GM23248 (cell line): ENCODE results near the gene CNN3. TPM values are rescaled to one million over a fixed set of nuclear protein-coding genes. Genes with fewer than 3 reads are reported as not detected.

Source experiments
- DNase-seq: peaks from one replicate; pipeline ENCODE4 v3.0.0-alpha.2; 2015
- H2AFZ ChIP-seq: fragments of 200-600 bp; sonication (generic); 2 replicates; pipeline ENCODE4 v1.6.1; 2016; ENCODE audit warnings: antibody characterized with exemption
- H3F3A ChIP-seq: fragments of 200-600 bp; sonication (generic); 2 replicates; pipeline ENCODE4 v1.6.1; 2016; ENCODE audit warnings: mild to moderate bottlenecking, antibody characterized with exemption, mixed run types; ENCODE audit not compliant: insufficient read depth
- H3K27ac ChIP-seq: fragments of 200-600 bp; sonication (generic); 2 replicates; pipeline ENCODE4 v1.5.1; 2016; ENCODE audit warnings: mild to moderate bottlenecking
- H3K27me3 ChIP-seq: fragments of 200-600 bp; sonication (generic); replicated peaks from 2 replicates; pipeline ENCODE4 v1.6.1; 2016; ENCODE audit warnings: mild to moderate bottlenecking; ENCODE audit not compliant: insufficient read depth
- H3K36me3 ChIP-seq: fragments of 200-600 bp; sonication (generic); 2 replicates; pipeline ENCODE4 v1.6.1; 2016; ENCODE audit warnings: low read depth, mild to moderate bottlenecking
- H3K4me1 ChIP-seq: fragments of 200-600 bp; sonication (generic); 2 replicates; pipeline ENCODE4 v1.6.1; 2016; ENCODE audit warnings: mild to moderate bottlenecking; ENCODE audit not compliant: insufficient read depth
- H3K4me2 ChIP-seq: fragments of 200-600 bp; sonication (generic); one replicate; pipeline ENCODE4 v1.6.1; 2016; ENCODE audit warnings: mild to moderate bottlenecking; ENCODE audit not compliant: unreplicated experiment
- H3K4me3 ChIP-seq: fragments of 200-600 bp; sonication (generic); 2 replicates; pipeline ENCODE4 v1.5.1; 2016; ENCODE audit warnings: mild to moderate bottlenecking
- H3K79me2 ChIP-seq: fragments of 200-600 bp; sonication (generic); 2 replicates; pipeline ENCODE4 v1.6.1; 2016; ENCODE audit warnings: mild to moderate bottlenecking; ENCODE audit not compliant: insufficient read depth
- H3K9ac ChIP-seq: fragments of 200-600 bp; sonication (generic); 2 replicates; pipeline ENCODE4 v1.6.1; 2016; ENCODE audit warnings: mild to moderate bottlenecking
- H3K9me2 ChIP-seq: fragments of 200-600 bp; sonication (generic); 2 replicates; pipeline ENCODE4 v1.6.1; 2016; ENCODE audit warnings: mixed run types, mild to moderate bottlenecking, moderate library complexity; ENCODE audit not compliant: insufficient read depth
- H3K9me3 ChIP-seq: fragments of 200-600 bp; sonication (generic); one replicate; pipeline ENCODE4 v1.6.1; 2017; ENCODE audit warnings: low read depth
- H4K20me1 ChIP-seq: fragments of 200-600 bp; sonication (generic); 2 replicates; pipeline ENCODE4 v1.6.0; 2016; ENCODE audit not compliant: insufficient read depth
- EZH2 ChIP-seq: fragments of 200-600 bp; sonication (generic); IDR thresholded peaks from 2 replicates; pipeline ENCODE4 v1.6.1; 2018; ENCODE audit warnings: antibody characterized with exemption, mild to moderate bottlenecking; ENCODE audit not compliant: insufficient read depth, poor library complexity, severe bottlenecking
- EZH2phosphoT487 ChIP-seq: fragments of 200-600 bp; sonication (generic); IDR thresholded peaks from 2 replicates; pipeline ENCODE4 v1.6.1; 2018; ENCODE audit warnings: antibody characterized with exemption, moderate library complexity, mild to moderate bottlenecking, low read depth; ENCODE audit not compliant: insufficient read depth
- WGBS, 2 experiments: methylation state at CpG; one replicate each; pipeline ENCODE4 v1.1.6; 2015 to 2017; ENCODE audit warnings: low lambda C conversion rate in 2 of 2, low coverage in 1 of 2; ENCODE audit errors: missing lambda C conversion rate in 2 of 2; 5-methylcytosine and 5-hydroxymethylcytosine counted together
- in situ Hi-C: fragments of 300-500 bp; cut with MboI; formaldehyde crosslinking; loops from 2 replicates; pipeline ENCODE4 v1.15.0; 2020
- polyA plus RNA-seq: library from polyadenylated mRNA; unstranded; fragments of >200 nt; fragmentation: Nextera tagmentation; extraction: Ambion mirVana; gene quantifications from 2 replicates; pipeline ENCODE4 v1.2.1, GENCODE V29; 2016
- total RNA-seq: library from RNA; depleted of rRNA; stranded (reverse); fragments of >200 nt; shearing (Covaris generic); gene quantifications from 2 replicates; pipeline ENCODE4 v1.2.3, GENCODE V29; 2014

The CNN3 gene
- total and polyA plus RNA-seq, 2 experiments from 2014 or later = 213 to 359 TPM

DNA sequence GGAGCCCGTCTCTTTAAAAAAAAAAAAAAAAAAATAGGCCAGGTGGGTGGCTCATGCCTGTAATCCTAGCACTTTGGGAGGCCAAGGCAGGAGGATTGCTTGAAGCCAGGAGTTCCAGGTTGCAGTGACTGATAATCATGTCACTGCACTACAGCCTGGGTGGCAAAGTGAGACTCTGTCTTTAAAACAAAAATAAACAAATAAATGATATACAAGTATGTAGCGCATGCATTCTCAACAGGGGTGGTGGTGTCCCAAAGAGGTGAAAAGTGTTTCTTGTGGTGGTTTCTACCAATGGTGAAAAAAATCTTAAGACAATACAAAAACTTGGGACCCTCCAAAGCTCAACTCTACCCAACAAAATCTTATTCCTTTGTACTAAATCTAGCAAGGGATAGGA, 17.9 kb downstream of the CNN3 start:
- Histone ChIP-seq H3K4me1 (peaks cover 23% of the 10 kb centered on the region), H3F3A (peaks cover 9% of the 10 kb centered on the region; the same call in 1 of the 2 replicates), H3K27me3 (no peaks in the 10 kb centered on the region), H3K79me2 (peaks cover 100% of the 10 kb centered on the region), H4K20me1 (peaks cover 23% of the 10 kb centered on the region; the same call in 1 of the 2 replicates), H3K4me2 (no peak overlapping the region), H3K9me3 (no peaks in the 10 kb centered on the region), H3K9ac (no peak overlapping the region), H3K9me2 (no peaks in the 10 kb centered on the region), H2AFZ (no peak overlapping the region), H3K4me3 (no peak overlapping the region), H3K36me3 (no peaks in the 10 kb centered on the region), H3K27ac (no peak overlapping the region)
- TF ChIP-seq EZH2 = no peak
- no peak for TF ChIP-seq EZH2phosphoT487
- no peak for DNase-seq
- WGBS, 2 experiments = 92 to 96% methylated on average over 2 of the region's 2 CpGs
- in situ Hi-C loops = no loop called here

- no peak overlapping the region for H3K27ac ChIP-seq
These were observed 18.7 kb downstream of the CNN3 start for GRCh38 chr1:94908190-94908589.

GRCh38 chr1:94907136-94907535, 19.8 kb downstream of the CNN3 start:
- in situ Hi-C loops = no loop called here
- H3K4me1 ChIP-seq = peaks cover 27% of the 10 kb centered on the region
- no peak overlapping the region for H2AFZ ChIP-seq

More at GRCh38 chr1:94908190-94908589, 18.7 kb downstream of the CNN3 start:
- no peak overlapping the region for H3K9ac ChIP-seq
- TF ChIP-seq EZH2phosphoT487 (no peak), EZH2 (no peak)
- H3K4me3 ChIP-seq = no peak overlapping the region
- H3K4me2 ChIP-seq = no peak overlapping the region
- DNase-seq = no peak
- peaks cover 23% of the 10 kb centered on the region; the same call in 1 of the 2 replicates for H4K20me1 ChIP-seq
- H3K9me3 ChIP-seq = no peaks in the 10 kb centered on the region
- peaks cover 100% of the 10 kb centered on the region for H3K79me2 ChIP-seq
- 88% methylated on average over 7 of the region's 7 CpGs for WGBS, 2 experiments
- no peak overlapping the region for H2AFZ ChIP-seq
- H3K36me3 ChIP-seq = no peaks in the 10 kb centered on the region
- peaks cover 11% of the 10 kb centered on the region; the same call in 1 of the 2 replicates for H3F3A ChIP-seq
- in situ Hi-C loops = no loop called here
- no peaks in the 10 kb centered on the region for H3K27me3 ChIP-seq
- H3K9me2 ChIP-seq = no peaks in the 10 kb centered on the region
- peaks cover 23% of the 10 kb centered on the region for H3K4me1 ChIP-seq

DNA sequence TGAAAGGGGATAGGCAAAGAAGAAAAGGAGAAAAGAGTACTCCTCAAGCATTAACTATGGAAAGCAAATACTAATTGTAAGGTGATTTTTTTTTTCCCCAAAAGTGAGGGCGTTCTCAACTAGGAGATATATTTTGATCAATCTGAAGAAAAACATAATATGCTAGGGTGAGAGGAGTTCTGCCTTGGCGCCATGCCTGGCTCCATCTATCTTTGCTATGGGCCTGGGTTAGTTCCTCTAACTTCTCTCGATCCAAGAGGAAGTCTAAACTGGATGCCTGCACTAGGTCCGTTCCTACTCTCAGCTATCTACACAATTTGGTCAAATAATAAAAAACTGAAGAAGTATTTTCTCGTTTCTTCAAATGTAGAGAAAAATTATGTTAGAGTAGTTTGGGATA, 20.5 kb downstream of the CNN3 start:
- WGBS, 2 experiments = 75 to 76% methylated on average over 5 of the region's 5 CpGs

More at GRCh38 chr1:94907136-94907535, 19.8 kb downstream of the CNN3 start:
- H3K9me2 ChIP-seq = no peaks in the 10 kb centered on the region
- peaks cover 11% of the 10 kb centered on the region for H3F3A ChIP-seq
- 43 to 44% methylated on average over 3 of the region's 3 CpGs for WGBS, 2 experiments
- no peak for TF ChIP-seq EZH2
- no peaks in the 10 kb centered on the region for H3K9me3 ChIP-seq
- H4K20me1 ChIP-seq = peaks cover 18% of the 10 kb centered on the region; the same call in 1 of the 2 replicates
- H3K9ac ChIP-seq = no peak overlapping the region
- peaks cover 100% of the 10 kb centered on the region for H3K79me2 ChIP-seq
- DNase-seq = no peak
- H3K27ac ChIP-seq = no peak overlapping the region
- peaks cover 9% of the 10 kb centered on the region; the same call in 1 of the 2 replicates for H3K36me3 ChIP-seq
- no peak overlapping the region for H3K4me2 ChIP-seq
- no peak overlapping the region for H3K4me3 ChIP-seq
- H3K27me3 ChIP-seq = no peaks in the 10 kb centered on the region

DNA sequence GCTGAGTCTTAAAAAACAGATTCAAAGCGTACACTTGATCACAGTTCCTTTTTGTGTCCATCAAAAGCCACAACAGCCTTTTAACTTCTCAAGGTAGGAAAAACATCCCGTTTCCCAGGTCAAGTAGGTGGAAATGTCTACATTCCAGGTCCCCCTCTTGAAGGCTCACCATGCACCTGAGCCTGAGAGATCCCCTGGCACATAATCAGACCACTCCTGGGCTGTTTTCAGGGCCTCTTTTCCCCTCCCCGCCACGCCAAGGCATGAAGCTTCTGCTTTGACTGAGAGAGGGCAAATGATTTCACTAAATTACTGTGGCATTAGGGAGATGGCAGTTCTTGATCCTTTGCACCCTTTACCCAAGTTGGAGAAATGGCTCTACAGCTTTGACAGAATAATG, 21.7 kb downstream of the CNN3 start:
- H3K4me2 ChIP-seq = no peak overlapping the region
- TF ChIP-seq EZH2phosphoT487 (no peak), EZH2 (no peak)
- H3K9me2 ChIP-seq = no peaks in the 10 kb centered on the region
- H3K27me3 ChIP-seq = no peaks in the 10 kb centered on the region
- no peak overlapping the region for H3K27ac ChIP-seq
- 82 to 95% methylated on average over 4 of the region's 4 CpGs for WGBS, 2 experiments
- no peak overlapping the region for H2AFZ ChIP-seq
- H3K9ac ChIP-seq = no peak overlapping the region
- H3K36me3 ChIP-seq = peaks cover 27% of the 10 kb centered on the region
- peaks cover 30% of the 10 kb centered on the region for H3K4me1 ChIP-seq
- H3F3A ChIP-seq = peaks cover 11% of the 10 kb centered on the region
- no peak overlapping the region for H3K4me3 ChIP-seq
- no peaks in the 10 kb centered on the region for H3K9me3 ChIP-seq
- H4K20me1 ChIP-seq = peaks cover 8% of the 10 kb centered on the region; the same call in 1 of the 2 replicates
- no peak for DNase-seq
- in situ Hi-C loops = no loop called here
- H3K79me2 ChIP-seq = peaks cover 99% of the 10 kb centered on the region

More for the DNA sequence above, 20.5 kb downstream of the CNN3 start:
- no peaks in the 10 kb centered on the region for H3K27me3 ChIP-seq
- TF ChIP-seq EZH2phosphoT487 (no peak), EZH2 (no peak)
- H3K4me1 ChIP-seq = peaks cover 30% of the 10 kb centered on the region
- peaks cover 16% of the 10 kb centered on the region; the same call in 1 of the 2 replicates for H4K20me1 ChIP-seq
- no peaks in the 10 kb centered on the region for H3K9me2 ChIP-seq
- H3K27ac ChIP-seq = no peak overlapping the region
- H3K36me3 ChIP-seq = peaks cover 17% of the 10 kb centered on the region
- peaks cover 100% of the 10 kb centered on the region for H3K79me2 ChIP-seq
- H3K9ac ChIP-seq = no peak overlapping the region
- H3F3A ChIP-seq = peaks cover 11% of the 10 kb centered on the region
- H3K4me2 ChIP-seq = no peak overlapping the region
- no peaks in the 10 kb centered on the region for H3K9me3 ChIP-seq
- in situ Hi-C loops = no loop called here
- H2AFZ ChIP-seq = no peak overlapping the region
- no peak overlapping the region for H3K4me3 ChIP-seq
- no peak for DNase-seq
